ENCODE measurements around the gene YY2.

DNA sequence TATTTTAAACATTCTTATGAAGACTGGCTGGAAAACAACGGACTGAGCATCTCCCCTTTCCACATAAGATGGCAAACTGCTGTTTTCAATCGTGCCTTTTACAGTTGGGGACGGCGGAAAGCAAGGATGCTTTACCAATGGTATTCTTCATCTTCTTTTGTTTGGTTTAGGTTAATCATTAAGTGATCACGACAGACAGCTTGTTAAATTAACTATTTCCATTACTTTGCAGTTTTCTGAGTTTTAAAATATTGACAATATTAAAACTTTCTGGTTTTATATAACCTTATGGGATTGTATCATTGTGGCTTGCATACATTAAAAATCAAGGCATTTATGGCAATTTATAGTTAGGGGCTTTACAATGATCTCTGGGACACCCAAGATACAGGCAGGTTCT lies 12.6 kb upstream of the YY2 start:
- TF ChIP-seq CTCF (IDR thresholded peaks at IDR 0.05) (no peak), POLR2A (IDR thresholded peaks at IDR 0.05) (no peak)
